Measurements from ENCODE around the gene NPAS4. TPM values are rescaled to one million over a fixed set of nuclear protein-coding genes. Genes with fewer than 3 reads are reported as not detected.
A peak's percentile ranks its signal among the peaks of the same experiment; 100 is the strongest.

The NPAS4 gene
- total RNA-seq, 1 experiment from 2014 or later: 0.79 TPM

DNA sequence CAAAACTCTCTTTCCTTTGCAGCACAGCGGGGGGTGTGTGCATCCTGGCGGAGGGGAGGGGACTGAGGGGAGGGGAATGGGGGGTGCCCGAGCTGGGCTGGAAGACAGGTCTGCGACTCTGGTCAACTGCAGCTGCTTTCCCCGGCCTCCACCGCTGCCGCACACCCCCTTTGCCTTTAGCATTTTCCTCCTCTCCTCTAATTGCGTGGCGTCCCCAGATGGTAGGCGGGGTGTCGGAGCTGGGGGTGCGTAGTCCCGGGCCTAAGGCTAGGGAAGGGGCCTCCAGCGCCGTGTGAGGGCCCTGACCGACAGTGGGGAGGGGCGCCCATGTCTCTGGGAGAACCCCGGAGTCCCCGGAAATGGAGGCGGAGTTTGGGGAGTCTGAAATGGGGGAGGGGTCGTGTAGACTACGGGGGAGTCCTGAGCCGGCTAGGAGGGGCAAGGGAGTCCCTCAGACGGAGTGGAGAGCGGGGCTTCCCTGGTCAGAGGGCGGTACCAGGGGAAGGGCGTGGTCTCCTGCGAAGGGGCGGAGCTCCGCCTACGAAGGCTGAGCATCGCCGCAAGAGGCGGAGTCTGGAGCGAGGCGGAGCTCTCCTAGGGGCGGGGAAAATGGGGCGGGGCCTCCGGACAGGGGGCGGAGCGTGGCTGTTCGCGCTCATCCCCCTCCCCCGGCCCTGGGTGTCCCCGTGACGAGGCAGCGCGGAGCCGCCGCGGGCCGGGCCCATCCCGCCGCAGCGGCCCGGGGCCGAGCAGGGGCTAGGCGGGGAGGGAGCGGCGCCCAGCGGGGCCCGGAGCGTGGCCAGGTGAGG is 45.6 kb downstream of the NPAS4 start, which contains the start of gene PELI3:
PELI3 (plus strand) TSS at position 681 of the 809 bp plus-strand sequence. CDS start 1,224 bp downstream, outside the sequence.
- Mint-ChIP-seq H3K4me3 (peak within 1 kb of the TSS; percentile 88), H3K9me3 (peaks cover 20% of the 10 kb centered on the region), H3K27me3 (ENCODE audit: low read depth) (no peaks in the 10 kb centered on the region; the same call in 1 of the 2 replicates), H3K27ac (peak within 1 kb of the TSS; percentile 90), H3K36me3 (peaks cover 16% of the 10 kb centered on the region), H3K4me1 (peaks cover 43% of the 10 kb centered on the region)
- CTCF ChIA-PET: interaction anchor here (0.5 to 3.5 kb wide), 33 partner anchors 10 to 1580 kb away, joined by 3 to 52 read pairs (median 4); partner anchors contain the start of genes CCDC87, CCS, CTSF and DPP3
- POLR2A ChIA-PET: interaction anchor here (0.5 to 3.5 kb wide), 12 partner anchors 14 to 1374 kb away, joined by 3 to 22 read pairs (median 4); partner anchors contain the start of genes DPP3, MALAT1, MRPL11 and RBM14
- peak; percentile 43; the same call in 1 of the 2 replicates for TF ChIP-seq TP53 (CRISPR knock-in tag; IDR thresholded peaks at IDR 0.05)
- peak; percentile 70; the same call in 1 of the 2 replicates for TF ChIP-seq FOXP1 (CRISPR knock-in tag; IDR thresholded peaks at IDR 0.05; ENCODE audit: borderline replicate concordance)
- TF ChIP-seq, protein P1, sequence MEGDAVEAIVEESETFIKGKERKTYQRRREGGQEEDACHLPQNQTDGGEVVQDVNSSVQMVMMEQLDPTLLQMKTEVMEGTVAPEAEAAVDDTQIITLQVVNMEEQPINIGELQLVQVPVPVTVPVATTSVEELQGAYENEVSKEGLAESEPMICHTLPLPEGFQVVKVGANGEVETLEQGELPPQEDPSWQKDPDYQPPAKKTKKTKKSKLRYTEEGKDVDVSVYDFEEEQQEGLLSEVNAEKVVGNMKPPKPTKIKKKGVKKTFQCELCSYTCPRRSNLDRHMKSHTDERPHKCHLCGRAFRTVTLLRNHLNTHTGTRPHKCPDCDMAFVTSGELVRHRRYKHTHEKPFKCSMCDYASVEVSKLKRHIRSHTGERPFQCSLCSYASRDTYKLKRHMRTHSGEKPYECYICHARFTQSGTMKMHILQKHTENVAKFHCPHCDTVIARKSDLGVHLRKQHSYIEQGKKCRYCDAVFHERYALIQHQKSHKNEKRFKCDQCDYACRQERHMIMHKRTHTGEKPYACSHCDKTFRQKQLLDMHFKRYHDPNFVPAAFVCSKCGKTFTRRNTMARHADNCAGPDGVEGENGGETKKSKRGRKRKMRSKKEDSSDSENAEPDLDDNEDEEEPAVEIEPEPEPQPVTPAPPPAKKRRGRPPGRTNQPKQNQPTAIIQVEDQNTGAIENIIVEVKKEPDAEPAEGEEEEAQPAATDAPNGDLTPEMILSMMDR (IDR thresholded peaks at IDR 0.05): no peak
- peak; percentile 70; the same call in 1 of the 2 replicates for TF ChIP-seq ETV6 (CRISPR knock-in tag; IDR thresholded peaks at IDR 0.05)
- TF ChIP-seq ZNF671 (CRISPR knock-in tag; IDR thresholded peaks at IDR 0.05): no peak
- peak; percentile 57 for TF ChIP-seq SP1 (CRISPR knock-in tag; conservative IDR thresholded peaks at IDR 0.05)
- TF ChIP-seq, protein P2, sequence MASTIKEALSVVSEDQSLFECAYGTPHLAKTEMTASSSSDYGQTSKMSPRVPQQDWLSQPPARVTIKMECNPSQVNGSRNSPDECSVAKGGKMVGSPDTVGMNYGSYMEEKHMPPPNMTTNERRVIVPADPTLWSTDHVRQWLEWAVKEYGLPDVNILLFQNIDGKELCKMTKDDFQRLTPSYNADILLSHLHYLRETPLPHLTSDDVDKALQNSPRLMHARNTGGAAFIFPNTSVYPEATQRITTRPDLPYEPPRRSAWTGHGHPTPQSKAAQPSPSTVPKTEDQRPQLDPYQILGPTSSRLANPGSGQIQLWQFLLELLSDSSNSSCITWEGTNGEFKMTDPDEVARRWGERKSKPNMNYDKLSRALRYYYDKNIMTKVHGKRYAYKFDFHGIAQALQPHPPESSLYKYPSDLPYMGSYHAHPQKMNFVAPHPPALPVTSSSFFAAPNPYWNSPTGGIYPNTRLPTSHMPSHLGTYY (CRISPR knock-in tag; IDR thresholded peaks at IDR 0.05): no peak
- TF ChIP-seq MYBL2 (CRISPR knock-in tag; IDR thresholded peaks at IDR 0.05): peak; percentile 64; the same call in 1 of the 2 replicates
- TF ChIP-seq GTF2I (CRISPR knock-in tag; conservative IDR thresholded peaks at IDR 0.05): no peak
- no peak for TF ChIP-seq ZNF423 (CRISPR knock-in tag; IDR thresholded peaks at IDR 0.05)
- TF ChIP-seq ELF4 (CRISPR knock-in tag; IDR thresholded peaks at IDR 0.05; ENCODE audit: low read depth): no peak
- 0 out of 2 replicates have a peak, but pooled peaks have one; percentile 37 for TF ChIP-seq ZNF219 (CRISPR knock-in tag; IDR thresholded peaks at IDR 0.05; ENCODE audit: borderline replicate concordance)
- 0 out of 2 replicates have a peak, but pooled peaks have one; percentile 36 for TF ChIP-seq ZBTB21 (CRISPR knock-in tag; IDR thresholded peaks at IDR 0.05; ENCODE audit: borderline replicate concordance)
- TF ChIP-seq, protein P3, sequence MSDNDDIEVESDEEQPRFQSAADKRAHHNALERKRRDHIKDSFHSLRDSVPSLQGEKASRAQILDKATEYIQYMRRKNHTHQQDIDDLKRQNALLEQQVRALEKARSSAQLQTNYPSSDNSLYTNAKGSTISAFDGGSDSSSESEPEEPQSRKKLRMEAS (CRISPR knock-in tag; IDR thresholded peaks at IDR 0.05): 0 out of 2 replicates have a peak, but pooled peaks have one; percentile 26
- no peak for TF ChIP-seq ZNF263 (CRISPR knock-in tag; IDR thresholded peaks at IDR 0.05; ENCODE audit: low read depth)
- ATAC-seq (peak; percentile 94), DNase-seq (ENCODE audit: low spot score) (peak; percentile 98)

DNA sequence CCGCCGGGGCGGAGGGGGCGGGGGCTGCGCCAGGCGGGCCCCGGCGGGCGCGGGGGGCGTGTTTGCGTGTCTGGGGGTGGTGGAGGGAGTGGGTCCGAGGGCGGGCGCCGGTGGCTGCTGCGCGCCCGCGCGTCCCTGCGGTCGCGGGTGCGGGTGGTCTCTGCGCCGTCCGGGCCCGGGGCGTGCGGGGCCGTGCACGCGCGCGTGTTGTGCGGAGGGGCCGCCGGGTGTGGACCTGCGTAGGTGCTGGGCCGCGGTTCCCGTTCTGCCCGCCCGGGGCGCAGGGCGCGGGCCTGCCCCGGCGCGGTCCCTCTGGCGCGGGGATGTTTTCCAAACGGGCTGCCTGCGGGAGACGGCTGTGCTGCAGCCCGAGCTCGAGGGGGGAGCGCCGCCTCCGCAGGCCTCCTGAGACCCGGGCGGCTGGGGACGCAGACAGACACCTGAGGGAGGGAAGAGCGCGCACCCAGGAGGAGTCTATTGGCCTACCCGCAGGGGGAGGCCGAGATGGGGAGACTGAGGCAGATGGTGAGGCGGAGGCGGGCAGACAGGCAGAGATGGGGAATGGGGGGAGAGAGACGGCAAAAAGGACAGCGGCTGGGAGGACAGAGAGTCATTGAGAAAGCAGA is 46.3 kb downstream of the NPAS4 start:
- TF ChIP-seq, protein P4, sequence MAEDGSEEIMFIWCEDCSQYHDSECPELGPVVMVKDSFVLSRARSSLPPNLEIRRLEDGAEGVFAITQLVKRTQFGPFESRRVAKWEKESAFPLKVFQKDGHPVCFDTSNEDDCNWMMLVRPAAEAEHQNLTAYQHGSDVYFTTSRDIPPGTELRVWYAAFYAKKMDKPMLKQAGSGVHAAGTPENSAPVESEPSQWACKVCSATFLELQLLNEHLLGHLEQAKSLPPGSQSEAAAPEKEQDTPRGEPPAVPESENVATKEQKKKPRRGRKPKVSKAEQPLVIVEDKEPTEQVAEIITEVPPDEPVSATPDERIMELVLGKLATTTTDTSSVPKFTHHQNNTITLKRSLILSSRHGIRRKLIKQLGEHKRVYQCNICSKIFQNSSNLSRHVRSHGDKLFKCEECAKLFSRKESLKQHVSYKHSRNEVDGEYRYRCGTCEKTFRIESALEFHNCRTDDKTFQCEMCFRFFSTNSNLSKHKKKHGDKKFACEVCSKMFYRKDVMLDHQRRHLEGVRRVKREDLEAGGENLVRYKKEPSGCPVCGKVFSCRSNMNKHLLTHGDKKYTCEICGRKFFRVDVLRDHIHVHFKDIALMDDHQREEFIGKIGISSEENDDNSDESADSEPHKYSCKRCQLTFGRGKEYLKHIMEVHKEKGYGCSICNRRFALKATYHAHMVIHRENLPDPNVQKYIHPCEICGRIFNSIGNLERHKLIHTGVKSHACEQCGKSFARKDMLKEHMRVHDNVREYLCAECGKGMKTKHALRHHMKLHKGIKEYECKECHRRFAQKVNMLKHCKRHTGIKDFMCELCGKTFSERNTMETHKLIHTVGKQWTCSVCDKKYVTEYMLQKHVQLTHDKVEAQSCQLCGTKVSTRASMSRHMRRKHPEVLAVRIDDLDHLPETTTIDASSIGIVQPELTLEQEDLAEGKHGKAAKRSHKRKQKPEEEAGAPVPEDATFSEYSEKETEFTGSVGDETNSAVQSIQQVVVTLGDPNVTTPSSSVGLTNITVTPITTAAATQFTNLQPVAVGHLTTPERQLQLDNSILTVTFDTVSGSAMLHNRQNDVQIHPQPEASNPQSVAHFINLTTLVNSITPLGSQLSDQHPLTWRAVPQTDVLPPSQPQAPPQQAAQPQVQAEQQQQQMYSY (CRISPR knock-in tag; IDR thresholded peaks at IDR 0.05): no peak
- TF ChIP-seq RELA (CRISPR knock-in tag; IDR thresholded peaks at IDR 0.05; ENCODE audit: borderline replicate concordance) (no peak), NR3C1 (CRISPR knock-in tag; conservative IDR thresholded peaks at IDR 0.05; ENCODE audit: low read depth) (no peak), GRHL2 (CRISPR knock-in tag; IDR thresholded peaks at IDR 0.05; ENCODE audit: insufficient replicate concordance, severe bottlenecking) (no peak)
- TF ChIP-seq, protein P5, sequence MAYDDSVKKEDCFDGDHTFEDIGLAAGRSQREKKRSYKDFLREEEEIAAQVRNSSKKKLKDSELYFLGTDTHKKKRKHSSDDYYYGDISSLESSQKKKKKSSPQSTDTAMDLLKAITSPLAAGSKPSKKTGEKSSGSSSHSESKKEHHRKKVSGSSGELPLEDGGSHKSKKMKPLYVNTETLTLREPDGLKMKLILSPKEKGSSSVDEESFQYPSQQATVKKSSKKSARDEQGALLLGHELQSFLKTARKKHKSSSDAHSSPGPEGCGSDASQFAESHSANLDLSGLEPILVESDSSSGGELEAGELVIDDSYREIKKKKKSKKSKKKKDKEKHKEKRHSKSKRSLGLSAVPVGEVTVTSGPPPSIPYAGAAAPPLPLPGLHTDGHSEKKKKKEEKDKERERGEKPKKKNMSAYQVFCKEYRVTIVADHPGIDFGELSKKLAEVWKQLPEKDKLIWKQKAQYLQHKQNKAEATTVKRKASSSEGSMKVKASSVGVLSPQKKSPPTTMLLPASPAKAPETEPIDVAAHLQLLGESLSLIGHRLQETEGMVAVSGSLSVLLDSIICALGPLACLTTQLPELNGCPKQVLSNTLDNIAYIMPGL (CRISPR knock-in tag; IDR thresholded peaks at IDR 0.05): peak; percentile 51; the same call in 1 of the 2 replicates
- peaks cover 41% of the 10 kb centered on the region for H3K4me1 Mint-ChIP-seq
- peaks cover 16% of the 10 kb centered on the region for H3K9me3 Mint-ChIP-seq
- POLR2A ChIA-PET: interaction anchor here (0.5 to 3.5 kb wide), 6 partner anchors 13 to 1375 kb away, joined by 3 to 22 read pairs (median 6); partner anchors contain the start of genes DPP3, MRPL11, RBM4B and YIF1A
- peaks cover 12% of the 10 kb centered on the region; the same call in 1 of the 2 replicates for H3K36me3 Mint-ChIP-seq
- CTCF ChIA-PET: interaction anchor here (0.5 to 3.5 kb wide), 24 partner anchors 9 to 492 kb away, joined by 3 to 52 read pairs (median 6); partner anchors contain the start of genes CCDC87, CCS, DPP3 and MRPL11
- H3K27ac Mint-ChIP-seq: no peak overlapping the region
- DNase-seq (ENCODE audit: low spot score): peak; percentile 57
- no peaks in the 10 kb centered on the region; the same call in 1 of the 2 replicates for H3K27me3 Mint-ChIP-seq (ENCODE audit: low read depth)
- peak; percentile 6 for ATAC-seq
- peak overlapping the region; percentile 83 for H3K4me3 Mint-ChIP-seq
